HG02840 (cell line): ENCODE measurements around the gene HDAC4.

Source experiments
- ATAC-seq: cut with Tn5 transposase; IDR thresholded peaks from one replicate; pipeline ENCODE4 v1.9.1; 2021; ENCODE audit warnings: mild to moderate bottlenecking, moderate library complexity, moderate number of reproducible peaks; ENCODE audit not compliant: unreplicated experiment, low FRiP score

Gene HDAC4

DNA sequence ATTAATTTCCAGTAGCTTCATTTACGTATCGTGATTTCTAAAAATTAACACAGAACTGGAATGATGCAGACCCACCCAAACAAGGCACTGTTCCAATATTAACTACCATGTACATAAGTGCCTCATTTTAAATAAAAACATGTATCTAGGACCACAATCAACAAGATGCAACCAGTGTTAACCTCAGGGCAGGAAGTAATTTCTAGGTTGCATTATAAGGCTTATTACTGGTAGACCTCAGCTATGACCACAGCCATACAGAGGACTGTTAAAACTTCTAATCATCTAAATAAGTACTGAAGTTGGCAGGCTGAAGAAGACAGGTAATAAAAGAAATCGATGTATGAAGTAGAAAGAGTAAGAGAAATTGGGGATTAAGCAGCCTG lies 262.9 kb downstream of the HDAC4 start:
- ATAC-seq, result no peak

DNA sequence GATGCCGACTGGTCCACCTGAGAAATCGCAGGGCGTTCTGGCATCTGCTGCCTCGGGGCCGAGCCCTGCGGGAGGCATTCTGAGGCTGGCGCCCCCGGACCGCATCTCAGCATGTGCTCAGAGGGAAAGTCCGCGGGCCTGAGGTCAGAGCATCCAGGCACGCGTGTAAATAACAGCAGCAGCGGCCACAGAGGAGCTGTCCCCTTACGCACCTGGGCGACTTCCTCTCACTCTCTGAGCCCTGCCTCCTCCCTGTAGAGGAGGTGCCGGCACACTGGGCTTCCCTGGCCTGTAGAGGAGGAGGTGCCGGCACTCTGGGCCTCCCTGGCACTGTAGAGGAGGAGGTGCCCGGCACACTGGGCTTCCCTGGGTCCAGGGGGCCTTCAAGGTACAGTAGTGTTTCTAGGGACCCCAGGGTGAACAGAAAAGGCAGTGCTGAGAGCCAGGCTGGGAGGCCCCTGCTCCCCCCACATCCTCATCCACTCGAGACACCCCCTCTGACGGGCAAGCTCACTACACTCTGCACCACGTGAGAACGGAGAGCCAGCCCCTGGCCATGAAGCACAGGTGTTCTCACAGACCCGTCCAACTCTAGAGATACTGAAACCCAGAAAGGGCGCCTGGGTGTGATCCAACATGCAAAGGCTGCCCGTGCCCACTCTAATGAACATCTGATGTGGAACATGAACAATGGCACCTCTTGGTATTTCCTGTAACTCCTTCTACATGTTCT lies 263.5 kb downstream of the HDAC4 start:
- ATAC-seq, result no peak

DNA sequence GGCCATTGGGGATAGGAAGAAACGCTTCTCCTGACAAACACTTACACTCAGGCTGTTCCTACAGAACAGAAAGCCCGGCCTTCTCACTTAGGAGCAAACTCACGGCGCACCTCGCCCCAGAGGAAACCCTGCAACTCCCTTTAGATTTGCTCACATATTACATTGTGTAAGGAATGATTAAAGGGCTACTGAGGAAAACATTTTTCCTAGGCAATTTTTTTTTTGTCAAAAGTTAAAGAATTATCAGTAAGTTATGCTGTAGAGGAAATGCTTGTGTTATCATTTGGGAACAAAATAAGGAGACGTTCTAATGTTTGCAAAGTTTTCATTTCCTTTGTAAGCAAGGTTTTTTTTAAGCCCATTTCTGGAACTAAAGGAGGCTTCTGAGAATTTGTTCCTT lies 264.1 kb downstream of the HDAC4 start:
- ATAC-seq, result no peak

DNA sequence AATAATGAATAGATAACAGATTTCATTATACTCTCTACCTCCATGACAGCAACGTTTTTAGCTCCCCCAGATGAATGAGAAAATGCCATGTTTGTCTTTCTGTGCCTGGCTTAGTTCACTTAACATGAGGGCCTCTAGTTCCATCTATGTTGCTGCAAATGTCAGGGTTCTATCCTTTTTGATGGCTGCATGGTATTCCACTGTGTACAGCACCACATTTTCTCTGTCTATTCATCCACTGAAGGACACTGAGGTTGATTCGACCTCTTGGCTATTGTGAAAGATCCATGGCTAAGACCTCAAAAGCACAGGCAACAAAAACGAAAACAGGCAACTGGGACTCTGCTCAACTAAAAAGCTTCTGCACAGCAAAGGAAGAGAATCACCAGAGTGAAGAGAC lies 264.6 kb downstream of the HDAC4 start:
- ATAC-seq, result no peak

DNA sequence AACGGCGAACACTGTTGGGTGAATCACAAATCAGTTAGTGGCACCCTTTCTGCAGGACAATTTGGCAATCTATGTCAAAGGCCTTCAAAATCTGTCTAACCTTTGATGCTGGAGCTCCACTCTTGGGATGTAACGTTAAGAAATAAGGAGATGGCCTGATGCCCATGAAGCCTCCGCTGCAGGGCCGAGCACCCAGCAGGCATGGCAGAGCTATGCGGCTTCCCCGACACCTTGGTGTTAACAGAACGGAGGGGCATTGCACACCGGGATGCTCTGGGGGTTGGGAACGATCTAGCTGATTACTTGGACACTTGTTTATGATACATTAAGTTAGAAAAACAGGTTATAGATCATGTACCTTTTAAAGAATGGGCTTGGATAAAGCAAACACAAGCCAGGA lies 265.3 kb downstream of the HDAC4 start:
- ATAC-seq, result no peak

DNA sequence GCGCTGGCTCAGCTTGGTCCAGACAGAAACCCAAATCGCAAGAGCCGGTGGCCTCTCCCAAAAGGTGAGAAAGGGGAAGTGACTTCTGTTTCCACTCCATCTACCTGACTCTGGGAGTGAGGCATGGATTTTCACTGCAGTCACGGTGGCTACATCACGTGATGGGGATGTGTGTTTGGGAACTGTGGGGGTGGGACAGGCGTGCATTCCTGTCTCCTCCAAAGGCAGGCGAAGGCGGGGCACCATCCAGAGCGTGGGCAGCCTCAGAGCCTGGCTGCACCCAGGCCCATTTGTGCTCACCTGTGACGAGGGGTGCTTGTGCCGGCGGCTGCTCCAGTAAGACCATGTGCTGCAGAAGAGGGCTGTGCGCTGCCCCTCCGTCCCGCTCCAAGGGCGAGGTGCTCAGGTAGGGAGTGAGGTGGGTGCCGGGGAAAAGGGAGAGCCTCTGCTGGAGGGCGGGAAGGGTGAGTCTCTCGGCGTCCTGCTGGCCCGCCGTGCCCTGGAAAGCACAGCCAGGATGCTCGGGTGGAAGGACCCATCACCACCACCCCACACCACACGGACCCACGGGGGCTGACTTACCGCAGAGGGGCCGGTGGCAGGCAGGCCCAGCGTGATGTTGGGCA lies 266.8 kb downstream of the HDAC4 start:
- ATAC-seq, result no peak

DNA sequence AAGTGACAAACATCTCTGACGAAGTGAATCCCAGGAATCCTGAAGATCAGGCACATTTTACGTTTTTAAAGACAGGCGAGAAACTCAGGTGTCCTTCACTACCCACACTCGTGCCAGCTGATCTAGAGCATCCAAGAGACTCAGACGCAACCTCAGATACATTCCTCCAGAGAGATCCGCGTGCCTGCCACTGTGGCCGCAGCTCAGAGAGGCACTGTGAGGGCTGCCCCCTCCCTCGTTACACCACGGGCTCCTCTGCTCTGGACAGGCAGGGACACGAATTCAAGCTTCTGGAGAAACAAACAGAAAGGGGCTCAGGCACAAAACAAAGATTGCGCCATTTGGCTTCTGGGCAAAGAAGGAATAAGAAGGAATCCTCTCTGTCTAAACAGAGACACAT lies 268.0 kb downstream of the HDAC4 start:
- ATAC-seq, result no peak

DNA sequence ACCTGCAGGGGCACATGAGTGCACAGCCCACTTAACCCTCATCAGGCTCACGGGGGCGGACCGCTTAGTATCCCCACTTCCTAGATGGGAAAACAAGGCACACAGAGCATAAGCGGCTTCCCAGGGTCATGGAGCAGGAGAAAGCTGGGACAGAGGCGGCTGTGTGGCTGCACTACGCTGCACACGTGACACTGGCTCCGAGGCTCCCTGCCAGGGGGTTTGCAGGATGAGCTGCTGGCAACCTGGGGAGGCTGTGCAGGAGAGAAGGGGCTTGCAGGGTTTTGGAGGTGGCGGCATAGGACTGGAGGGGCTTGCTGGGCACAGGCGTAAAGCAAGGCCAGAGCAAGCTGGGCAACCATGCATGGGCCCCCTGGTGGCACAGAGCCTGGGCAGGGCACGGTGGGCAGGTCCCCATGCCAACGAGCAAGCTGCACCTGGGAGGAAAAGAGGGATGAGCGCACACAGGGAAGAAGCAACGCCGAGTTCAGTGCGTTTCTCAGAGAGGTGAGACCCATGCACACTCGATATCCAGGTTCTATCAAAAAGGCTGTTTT lies 268.6 kb downstream of the HDAC4 start:
- ATAC-seq, result no peak

DNA sequence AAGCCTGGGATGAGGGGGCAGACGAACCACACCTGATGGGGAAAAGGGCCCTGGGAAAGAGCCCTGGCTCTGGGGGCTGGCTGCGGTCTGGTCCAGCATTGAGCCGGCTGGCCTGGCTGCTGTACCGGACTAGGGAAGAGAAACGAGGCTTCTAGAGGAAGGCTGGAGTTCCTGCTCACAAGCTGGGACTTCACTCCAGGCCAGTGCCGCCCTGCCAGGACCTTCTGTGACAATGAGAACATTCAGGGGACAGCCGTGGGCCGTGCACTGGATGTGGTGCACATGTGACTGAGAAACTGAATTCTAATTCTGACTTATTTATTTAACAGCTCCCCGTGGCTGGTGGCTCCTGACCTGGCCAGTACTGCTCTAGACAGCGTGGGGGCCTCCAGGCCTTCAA lies 269.3 kb downstream of the HDAC4 start:
- no peak for ATAC-seq

DNA sequence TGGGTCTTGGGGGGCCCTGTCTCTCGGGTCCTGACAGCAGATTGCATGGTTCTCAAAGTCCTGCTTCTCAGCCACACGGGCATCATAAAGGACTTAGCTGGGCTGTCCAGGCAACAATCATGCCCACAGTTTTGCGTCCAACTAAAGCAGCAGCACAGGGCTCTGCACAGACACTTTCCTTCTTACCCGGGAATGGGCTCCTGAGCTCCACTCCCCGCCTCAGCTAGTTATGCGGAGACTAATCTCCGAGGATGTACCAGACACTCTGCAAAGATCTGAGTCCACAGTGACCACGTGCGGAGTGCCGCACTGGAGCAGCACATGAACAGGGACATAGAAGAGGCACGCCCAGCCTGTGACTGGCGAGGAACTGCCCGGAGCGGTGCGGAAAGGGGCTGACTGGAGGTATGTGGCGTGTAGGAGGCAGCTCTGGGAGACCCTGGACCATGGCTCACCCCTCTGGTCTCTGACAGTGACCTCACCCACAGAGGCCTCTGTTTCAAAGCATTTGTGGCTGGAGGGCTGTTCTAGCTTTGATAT lies 270.0 kb downstream of the HDAC4 start:
- ATAC-seq, result no peak

DNA sequence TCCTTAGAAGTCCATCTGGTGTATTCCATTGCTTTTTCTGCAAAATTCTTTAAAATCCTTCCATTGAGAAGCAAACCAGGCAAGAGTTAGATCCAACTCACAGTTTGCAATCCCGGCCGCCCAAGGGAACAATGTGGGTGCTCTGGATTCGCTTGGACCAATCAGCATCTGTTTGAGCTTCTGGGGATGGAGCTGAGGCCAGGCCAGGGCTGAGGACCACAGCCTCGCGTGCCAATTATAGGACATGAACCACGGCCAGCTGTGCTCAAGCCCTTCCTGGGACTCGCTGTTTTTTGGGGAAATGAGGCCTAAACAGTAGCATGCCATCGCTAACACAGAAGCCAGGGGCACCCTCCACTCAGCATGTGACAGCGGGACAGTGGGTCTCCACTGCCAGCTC lies 270.8 kb downstream of the HDAC4 start:
- no peak for ATAC-seq

DNA sequence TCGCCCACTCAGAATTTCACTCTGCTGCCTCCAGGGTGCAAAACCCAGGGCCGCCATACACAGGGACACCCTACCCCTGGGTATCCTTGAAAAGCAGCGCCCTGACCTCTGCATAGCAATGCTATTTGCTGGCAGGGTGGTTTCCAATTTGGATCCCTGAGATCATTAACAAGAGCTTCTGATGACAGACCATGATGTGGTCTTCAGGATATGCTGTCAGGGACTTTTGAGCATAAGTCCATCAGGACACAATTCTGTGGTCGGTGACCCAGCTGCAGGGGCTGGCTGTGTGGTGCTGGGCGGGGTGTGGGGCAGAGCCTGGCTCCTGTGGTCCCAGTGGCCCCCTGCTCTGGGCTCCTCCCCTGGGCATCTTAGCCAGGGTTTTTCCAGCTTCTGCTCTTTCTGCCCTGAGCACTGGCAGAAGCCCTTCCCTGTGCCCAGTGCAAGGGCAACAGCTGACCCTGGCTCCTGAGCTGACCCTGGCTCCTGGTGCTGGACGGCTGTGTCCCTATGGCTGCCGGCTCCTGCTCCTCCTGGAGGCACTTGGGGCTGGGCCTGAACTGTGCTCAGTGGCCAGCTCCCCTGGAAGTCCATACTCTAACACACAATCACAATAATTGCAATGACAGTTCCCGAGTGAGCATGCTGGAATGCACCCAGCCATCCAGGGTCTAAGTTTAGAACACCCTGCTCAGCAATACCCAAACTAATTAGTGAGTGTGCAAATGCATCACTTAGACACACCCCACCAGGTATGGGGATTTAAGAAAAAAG lies 271.5 kb downstream of the HDAC4 start:
- no peak for ATAC-seq

DNA sequence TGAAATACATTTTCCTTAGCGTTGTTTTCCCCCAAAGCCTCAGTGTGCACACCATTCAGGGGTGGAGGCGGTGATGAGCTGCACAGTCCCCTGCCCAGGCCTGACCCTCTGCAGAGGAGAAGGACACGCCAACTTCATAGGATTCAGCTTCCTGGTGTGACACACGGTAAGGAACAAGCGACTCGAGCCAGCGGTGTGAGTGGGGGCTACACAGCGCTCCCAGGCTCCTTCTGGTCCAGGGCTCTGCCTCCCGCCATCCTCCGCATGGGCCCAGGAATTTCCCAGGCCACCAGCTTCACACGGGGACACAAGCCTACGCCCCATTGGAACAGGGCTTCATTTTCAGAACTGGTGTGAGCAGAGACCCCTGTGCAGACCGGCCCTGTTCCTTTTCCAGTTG lies 272.1 kb downstream of the HDAC4 start:
- no peak for ATAC-seq

DNA sequence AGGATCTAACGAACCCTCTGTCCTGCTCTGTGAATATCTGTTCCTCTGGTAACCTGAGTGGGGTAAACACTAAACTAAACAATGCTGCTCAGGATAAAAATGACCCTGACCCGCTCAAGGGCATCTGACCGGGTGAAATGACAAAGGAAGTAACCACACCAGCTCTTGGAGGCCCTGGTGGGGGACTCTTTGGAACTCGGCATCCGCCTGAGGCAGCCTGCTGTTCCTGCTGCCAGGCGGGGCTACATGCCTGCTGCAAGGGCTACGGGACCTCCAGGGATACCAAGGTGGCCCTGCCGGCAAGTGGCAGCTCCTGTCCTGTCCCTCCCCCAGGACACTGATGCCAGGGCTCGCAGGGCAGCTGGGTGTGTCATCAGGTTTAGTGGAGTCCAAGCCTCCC lies 273.3 kb downstream of the HDAC4 start:
- ATAC-seq, result no peak

DNA sequence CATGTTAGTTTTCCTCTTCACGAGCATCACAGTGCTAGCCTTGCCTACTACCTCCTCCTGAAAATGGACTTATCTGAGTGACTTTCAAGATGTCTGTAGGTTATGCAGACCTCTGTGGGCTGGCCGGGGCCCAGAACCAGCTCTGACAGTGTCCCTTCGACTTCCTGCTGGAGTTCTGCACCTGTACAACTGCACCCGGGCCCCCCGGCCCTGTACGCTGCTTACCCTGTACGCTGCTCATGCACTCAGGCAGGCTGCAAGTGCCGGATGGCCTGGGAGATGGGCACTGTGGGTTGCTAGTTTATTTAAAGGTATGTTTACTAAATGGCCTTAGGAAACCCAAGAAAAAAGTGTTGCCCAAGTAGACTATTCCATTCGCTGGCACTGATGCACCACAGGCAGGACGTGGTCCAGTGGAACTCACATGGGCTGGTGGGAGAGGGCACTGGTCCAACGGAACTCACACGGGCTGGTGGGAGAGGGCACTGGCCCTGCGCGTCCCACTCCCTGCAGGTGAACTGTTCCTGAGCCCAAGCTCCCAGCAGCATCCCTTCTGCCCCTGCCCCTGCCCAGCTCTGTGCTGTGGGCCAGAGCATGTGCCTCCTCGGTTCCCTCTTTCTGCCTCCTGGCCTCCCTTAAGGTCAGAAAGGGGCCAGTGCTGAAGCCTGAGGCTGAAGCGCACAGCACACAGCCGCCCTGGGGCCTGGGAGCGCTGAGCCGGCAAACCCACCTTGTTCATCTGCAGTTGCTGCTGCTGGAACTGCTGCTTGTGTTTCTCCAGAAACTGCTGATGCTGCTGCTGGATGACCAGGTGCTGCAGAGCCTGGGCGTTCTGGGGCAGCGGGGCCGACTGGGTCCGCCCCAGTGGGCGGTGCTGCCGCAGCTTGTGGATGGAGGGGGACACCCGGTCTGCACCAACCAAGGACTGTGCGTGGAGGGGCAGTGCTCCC lies 274.8 kb downstream of the HDAC4 start:
- ATAC-seq, result no peak

DNA sequence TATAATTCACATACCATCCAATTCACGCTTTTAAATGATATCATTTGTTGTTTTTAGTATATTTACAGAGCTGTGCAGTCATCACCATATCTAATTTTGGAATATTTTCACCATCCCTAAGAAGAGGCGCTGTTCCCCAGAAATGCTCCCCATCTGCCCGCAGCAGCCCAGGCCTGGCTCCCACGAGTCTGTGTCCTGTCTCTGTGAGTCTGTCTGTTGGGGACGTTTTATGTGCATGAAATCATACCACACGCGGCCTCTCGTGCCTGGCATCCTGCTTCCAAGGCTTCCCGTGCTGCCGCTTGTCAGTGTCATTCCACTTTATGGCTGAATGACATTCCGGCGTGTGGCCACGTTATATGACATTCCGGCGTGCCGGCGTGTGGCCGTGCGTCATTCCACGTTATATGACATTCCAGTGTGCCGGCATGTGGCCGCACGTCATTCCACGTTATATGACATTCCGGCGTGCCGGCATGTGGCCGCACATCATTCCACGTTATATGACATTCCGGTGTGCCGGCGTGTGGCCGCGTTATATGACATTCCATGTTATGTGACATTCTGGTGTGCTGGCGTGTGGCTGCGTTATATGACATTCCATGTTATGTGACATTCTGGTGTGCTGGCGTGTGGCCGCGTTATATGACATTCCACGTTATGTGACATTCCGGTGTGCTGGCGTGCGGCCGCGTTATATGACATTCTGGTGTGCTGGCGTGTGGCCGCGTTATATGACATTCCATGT lies 276.5 kb downstream of the HDAC4 start:
- no peak for ATAC-seq

DNA sequence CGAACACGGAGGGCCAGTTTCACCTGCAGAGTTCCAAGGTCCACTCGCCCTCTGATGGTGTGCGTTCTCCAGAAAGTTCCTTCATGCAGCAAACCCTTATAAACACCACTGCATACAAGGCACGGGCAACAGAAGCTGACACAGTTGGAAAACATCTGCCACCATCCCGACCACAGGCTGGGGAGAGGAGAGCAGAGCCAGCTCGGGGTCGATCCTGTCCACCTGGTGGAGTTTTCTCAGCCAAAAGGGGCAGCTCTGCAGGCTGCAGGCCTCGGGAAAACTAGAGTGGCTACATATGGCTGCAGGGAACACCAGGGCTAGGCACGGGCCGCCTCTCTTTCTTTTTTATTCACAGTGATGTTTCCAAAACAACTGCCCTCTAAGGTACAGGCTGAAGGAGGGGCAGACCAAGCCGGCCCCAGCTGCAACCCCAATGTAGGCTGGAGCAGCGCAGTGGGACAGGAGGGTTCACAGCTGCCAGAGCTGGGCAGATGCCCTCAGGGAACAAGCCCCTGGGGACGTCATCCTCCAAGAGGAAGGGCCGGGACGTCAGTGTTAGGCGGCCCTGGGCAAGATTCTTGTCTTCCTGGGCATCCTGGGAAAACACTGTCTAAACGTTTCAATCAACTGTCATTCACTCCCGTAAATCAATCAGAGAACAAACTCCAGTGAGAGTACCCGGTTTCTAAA lies 278.3 kb downstream of the HDAC4 start:
- no peak for ATAC-seq

DNA sequence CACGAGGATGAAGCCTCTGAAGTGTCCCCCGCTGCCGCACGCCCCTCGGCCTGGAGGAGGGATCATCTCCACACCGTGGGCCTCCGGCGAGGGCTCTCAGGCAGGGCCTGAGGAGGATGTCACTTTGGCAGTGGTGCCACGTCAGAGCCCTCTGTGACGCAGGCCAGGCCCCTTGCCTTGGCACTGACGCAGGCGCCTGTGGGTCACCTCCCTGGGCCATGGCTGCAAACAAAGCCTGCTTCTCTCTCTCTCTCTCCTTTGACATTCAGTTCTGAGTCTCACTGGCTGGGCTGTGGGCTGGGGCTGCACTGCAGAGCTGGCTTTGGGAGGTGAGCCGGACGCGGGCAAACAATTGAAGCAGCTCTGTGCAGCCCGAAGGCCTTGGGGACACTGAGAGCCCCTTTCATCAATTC lies 279.2 kb downstream of the HDAC4 start:
- ATAC-seq, result no peak

DNA sequence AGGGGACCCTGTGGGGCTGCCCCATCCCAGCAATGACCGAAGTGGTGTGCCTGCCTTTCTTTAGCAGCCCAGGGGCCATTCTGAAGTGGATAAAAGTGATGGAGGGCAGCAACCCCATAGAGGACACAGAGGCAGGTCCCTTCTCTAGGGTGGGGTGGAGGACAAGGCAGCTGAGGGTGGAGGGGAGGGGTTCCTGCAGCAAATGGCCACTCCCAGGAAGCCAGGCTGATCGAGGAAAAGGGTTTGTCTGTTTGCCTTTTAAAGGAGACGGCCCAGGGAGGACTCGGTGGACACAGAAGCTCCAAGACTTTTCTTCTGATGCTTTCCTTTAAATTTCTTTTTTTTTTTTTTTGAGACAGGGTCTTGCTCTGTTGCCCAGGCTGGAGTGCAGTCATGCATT lies 280.2 kb downstream of the HDAC4 start:
- no peak for ATAC-seq
